SK-MEL-5 (cell line): Measurements from ENCODE around the gene PCNT. TPM values are rescaled to one million over a fixed set of nuclear protein-coding genes. Genes with fewer than 3 reads are reported as not detected.
"Not testable (repeated sequence)": the region's sequence is repeated elsewhere in the genome, so short reads cannot be mapped to it uniquely, and the experiment has no call there.

Experiments
- DNase-seq: peaks from one replicate; pipeline ENCODE4 v3.0.0-alpha.2; 2016; ENCODE audit warnings: low read depth, low spot score
- in situ Hi-C: cut with HindIII; loops from 2 replicates; pipeline ENCODE4 v1.10.0; 2016; ENCODE audit warnings: low sequenced_read_pairs, high pct_unique_total_duplicates, low pct_unique_long_range_greater_than_20kb
- total RNA-seq: library from RNA; depleted of rRNA; stranded (reverse); fragments of >200 nt; shearing (Covaris generic); gene quantifications from 2 replicates; pipeline ENCODE4 v1.2.3, GENCODE V29; 2014

PCNT gene
- total RNA-seq, 1 experiment from 2014 or later: 8.8 TPM

DNA sequence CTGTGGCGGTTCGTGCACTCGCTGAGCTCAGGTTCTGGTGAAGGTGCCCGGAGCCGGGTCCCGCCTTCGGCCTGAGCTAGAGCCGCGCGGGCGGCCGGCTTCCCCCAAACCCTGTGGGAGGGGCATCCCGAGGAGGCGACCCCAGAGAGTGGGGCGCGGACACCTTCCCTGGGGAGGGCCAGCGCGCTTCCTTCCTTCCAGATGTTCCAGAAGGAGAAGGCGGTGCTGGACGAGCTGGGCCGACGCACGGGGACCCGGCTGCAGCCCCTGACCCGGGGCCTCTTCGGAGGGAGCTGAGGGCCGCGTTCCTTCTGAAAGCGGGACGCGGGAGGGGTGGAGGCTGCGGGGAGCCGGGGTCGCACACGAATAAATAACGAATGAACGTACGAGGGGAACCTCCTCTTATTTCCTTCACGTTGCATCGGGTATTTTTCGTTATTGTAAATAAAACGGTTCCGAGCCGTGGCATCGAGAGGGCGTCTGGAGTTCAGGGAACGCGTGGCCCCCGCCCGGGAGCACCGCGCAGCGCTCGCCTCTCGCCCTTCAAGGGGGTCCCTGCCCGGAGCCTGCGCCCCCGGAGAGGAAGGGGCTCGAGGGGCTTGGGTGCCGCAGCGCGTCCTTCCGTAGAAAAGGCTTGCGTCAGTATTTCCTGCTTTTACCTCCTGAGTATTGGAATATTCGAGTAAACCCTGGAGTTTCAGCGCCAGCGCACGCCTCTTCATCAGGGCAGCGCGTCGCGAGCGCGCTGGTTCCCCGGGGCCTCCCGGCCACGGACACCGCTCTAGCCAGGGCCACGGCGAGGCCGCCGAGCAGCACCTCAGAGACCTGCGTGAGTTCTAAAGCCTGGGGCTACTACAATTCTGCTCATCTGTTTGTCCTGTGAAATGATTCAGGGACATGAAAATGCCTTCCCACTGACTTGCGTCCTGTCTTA lies 26.4 kb upstream of the PCNT start:
- in situ Hi-C loops: no loop called here
- no peak for DNase-seq

GRCh38 chr21:46299167-46299566 lies 24.8 kb upstream of the PCNT start:
- no peak for DNase-seq
- in situ Hi-C loops: no loop called here

DNA sequence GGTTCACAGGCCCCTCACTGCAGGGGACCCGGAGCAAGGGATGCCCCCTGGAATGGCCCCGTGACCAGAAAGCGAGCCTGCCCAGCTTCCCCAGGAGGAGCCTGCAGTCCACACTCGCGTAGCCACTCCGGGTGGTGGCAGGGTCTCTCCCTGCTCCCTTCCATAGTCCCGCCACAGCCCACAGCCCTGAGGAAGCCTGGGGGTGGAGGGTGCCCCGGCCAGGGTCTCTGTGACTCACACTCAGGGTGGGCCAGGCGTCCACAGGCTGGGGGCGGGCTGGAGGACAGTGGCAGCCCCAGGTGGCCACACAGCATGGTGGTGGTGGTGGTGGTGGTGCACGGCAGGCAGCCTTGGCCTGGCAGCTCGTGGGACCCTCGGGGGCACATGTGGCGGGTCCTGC lies 22.2 kb upstream of the PCNT start:
- no peak for DNase-seq
- in situ Hi-C loops: no loop called here

DNA sequence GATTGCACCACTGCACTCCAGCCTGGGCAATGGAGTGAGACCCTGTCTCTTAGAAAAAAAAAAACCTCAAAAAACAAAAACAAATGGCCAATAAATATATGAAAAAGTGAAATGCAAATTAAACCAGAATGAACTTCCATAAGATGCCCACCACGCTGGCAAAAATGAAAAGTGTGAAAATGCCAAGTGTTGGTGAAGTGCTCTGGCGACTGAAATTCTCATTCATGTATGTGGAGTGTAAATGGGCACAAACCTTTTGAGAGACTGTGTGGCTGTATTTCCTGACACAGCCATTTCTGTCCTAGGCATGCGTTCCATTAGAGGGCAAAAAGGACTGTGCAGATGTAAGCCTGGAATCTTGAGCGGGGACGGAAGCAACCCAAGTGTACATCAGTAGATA lies 19.5 kb upstream of the PCNT start:
- in situ Hi-C loops: no loop called here
- DNase-seq: no peak

- in situ Hi-C loops: no loop called here
- DNase-seq: no peak
Measured at GRCh38 chr21:46304955-46305354, 19.0 kb upstream of the PCNT start.

DNA sequence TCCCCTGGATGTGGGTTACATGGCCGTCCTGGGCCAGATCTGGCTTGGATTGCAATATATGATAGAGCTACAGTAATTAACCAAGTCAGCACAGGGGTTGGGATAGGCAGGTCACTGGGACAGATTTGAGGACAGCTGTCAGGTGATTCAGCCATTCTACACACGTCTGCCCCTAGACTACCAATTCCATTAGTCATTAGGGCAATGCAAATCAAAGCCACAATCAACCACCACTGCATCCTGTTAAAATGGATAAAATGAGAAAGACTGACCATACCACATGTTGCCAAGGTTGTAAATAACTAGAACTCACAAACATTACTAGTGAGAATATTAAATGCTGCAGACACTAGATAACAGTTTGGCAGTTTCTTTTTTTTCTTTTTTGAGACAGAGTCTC lies 16.3 kb upstream of the PCNT start:
- in situ Hi-C loops: no loop called here
- DNase-seq: no peak

DNA sequence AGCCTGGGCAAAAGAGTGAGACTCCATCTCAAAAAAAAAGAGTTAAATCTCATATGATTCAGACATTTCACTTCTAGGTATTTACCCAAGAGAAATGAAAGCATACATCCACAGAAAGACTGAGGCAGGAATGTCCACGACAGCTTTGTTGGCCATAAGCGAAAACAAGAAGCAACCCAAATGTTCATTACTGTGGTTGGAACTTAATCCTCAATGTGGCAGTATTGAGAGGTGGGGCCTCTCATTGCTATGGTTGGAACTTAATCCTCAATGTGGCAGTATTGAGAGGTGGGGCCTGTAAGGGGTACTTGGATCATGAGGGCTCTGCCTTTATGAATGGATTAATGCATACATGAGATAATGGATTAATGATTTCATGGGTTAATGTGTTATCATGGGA lies 15.5 kb upstream of the PCNT start:
- in situ Hi-C loops: no loop called here
- no peak for DNase-seq

DNA sequence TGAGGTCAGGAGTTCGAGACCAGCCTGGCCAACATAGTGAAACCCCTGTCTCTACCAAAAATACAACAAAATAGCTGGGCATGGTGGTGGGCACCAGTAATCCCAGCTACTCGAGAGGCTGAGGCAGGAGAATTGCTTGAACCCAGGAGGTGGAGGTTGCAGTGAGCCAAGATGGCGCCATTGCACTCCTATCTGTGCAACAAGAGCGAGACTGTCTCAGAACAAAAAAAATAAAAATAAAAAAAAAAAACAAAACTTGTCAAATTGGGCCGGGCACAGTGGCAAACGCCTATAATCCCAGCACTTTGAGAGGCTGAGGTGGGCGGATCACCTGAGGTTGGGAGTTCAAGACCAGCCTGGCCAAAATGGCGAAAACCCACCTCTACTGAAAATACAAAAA lies 13.7 kb upstream of the PCNT start:
- DNase-seq, in situ Hi-C loops: not testable (repeated sequence)

DNA sequence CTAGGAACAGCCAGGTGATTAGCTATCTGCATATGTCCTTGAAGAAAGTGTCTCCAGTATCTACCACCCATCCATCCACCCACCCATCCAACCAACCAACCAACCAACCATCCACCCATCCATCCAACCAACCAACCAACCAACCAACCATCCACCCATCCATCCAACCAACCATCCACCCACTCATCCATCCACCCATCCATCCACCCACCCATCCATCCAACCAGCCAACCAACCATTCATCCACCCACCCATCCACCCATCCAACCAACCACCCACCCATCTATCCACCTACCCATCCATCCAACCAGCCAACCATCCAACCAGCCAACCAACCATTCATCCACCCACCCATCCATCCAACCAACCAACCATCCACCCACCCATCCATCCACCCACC lies 12.4 kb upstream of the PCNT start:
- DNase-seq: no peak
- in situ Hi-C loops: no loop called here

DNA sequence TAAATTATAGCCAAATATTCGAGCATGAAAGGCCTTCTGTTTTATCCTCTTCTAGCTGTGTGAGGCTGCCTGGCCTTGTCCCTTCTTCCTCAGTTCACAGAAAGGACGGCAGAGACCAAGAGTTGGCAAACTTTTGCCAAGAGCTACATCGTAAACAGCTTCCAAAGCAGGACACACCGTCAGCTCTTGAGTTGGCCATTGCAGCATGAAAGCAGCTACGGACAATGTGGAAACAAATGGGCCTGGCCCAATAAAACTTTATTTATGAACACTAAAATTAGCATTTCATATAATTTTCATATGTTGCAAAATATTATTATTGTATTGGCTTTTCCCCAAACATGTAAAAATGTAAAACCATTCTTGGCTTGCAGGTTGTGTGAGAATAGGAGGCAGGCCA lies 11.0 kb upstream of the PCNT start:
- in situ Hi-C loops: no loop called here

GRCh38 chr21:46314441-46315020 lies 9.4 kb upstream of the PCNT start:
- no peak for DNase-seq
- in situ Hi-C loops: no loop called here

More for the DNA sequence above, 11.0 kb upstream of the PCNT start:
- no peak for DNase-seq

- in situ Hi-C loops: no loop called here
- no peak for DNase-seq
Measured at GRCh38 chr21:46316708-46317324, 7.1 kb upstream of the PCNT start.

DNA sequence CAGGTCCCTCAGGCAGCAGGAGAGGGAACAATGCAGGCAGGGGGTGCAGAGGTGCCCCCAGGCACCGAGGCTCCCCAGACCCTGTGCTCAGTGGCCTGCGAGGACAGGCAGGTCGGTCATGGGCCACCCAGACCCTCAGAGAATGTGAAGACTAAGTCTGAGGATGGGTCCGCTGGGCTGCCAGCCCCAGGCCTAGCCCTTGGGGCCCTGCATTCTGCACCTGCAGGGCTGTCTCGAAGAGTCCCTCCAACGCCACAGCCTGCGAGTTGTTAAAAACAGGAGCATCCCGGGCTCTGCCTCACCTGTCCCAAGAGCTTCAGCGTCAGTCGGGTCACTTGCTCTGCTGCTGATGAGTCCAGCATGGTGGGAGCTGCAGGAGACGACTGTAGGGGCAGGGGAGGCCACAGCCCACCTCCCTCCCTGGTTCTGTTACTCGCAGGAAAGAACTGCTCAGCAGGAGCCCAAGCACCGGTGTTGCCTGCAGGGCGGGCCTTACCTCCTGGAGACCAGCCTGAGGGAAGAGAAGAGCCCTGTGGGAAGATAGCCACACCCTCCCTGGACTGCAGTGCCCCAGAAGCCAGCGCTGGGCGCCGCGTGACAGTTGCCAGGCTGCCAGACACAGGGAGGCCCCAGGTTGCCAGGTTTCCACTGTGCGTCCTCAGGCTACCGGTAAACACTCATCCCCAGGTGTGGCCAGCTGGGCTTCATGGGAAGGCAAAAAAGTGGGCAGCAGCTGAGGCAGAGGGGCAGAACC lies 6.1 kb upstream of the PCNT start:
- in situ Hi-C loops: no loop called here
- DNase-seq: no peak

GRCh38 chr21:46318464-46318845 lies 5.5 kb upstream of the PCNT start:
- DNase-seq: no peak
- in situ Hi-C loops: no loop called here

GRCh38 chr21:46319186-46319585 lies 4.8 kb upstream of the PCNT start:
- in situ Hi-C loops: no loop called here

GRCh38 chr21:46320331-46320801 lies 3.6 kb upstream of the PCNT start:
- no peak for DNase-seq
- in situ Hi-C loops: no loop called here

More at GRCh38 chr21:46319186-46319585, 4.8 kb upstream of the PCNT start:
- DNase-seq: no peak

- DNase-seq: no peak
- in situ Hi-C loops: no loop called here
Measured at GRCh38 chr21:46322351-46323226, 1.4 kb upstream of the PCNT start.
